ENCODE measurements around the gene NKAIN2. TPM values are rescaled to one million over a fixed set of nuclear protein-coding genes. Genes with fewer than 3 reads are reported as not detected.
"Not testable (repeated sequence)": the region's sequence is repeated elsewhere in the genome, so short reads cannot be mapped to it uniquely, and the experiment has no call there.

Gene NKAIN2
- total and polyA plus RNA-seq, 9 of the 15 experiments (the other 6 are each of a cell fraction or from before 2014, with no cell fraction given), result not detected

DNA sequence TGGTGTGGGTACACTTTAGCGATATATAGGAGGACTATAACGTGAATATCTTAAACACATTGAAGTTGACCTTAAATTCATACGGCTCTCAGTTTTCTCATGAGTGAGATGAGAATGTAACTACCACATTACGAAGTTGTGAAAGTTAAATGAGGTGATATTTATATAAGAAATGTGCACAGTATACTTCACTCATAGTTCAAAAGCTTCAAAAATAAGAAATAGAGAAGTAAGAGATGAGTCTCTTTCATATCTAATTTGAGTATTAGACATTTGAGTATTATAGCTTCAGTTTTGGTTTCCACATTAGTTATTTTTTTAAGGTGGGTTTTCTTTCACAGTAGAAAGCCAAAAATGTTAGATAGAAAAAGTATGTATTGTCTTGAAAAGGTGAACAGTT, 183.3 kb downstream of the NKAIN2 start:
- Histone ChIP-seq H3K79me2 (ENCODE audit: control insufficient read depth, insufficient read depth, low read length) (no peaks in the 10 kb centered on the region), H3K36me3 (ENCODE audit: control insufficient read depth, insufficient read depth, low read length) (no peaks in the 10 kb centered on the region), H3K9me1 (ENCODE audit: control insufficient read depth, insufficient read depth, low read length) (no peaks in the 10 kb centered on the region), H2AFZ (ENCODE audit: low read depth, low read length) (no peak overlapping the region), H3K4me3 (no peak overlapping the region), H3K9ac (ENCODE audit: insufficient read depth in 1 of 2, low read depth in 2 of 2, low read length in 2 of 2) (no peak overlapping the region), H4K20me1 (replicated peaks; ENCODE audit: control insufficient read depth, insufficient read depth, low read length) (no peaks in the 10 kb centered on the region), H3K9me3 (replicated peaks; ENCODE audit: control insufficient read depth, insufficient read depth, low read depth, low read length) (no peaks in the 10 kb centered on the region), H3K4me2 (ENCODE audit: insufficient read depth, low read length) (no peak overlapping the region), H3K27ac (ENCODE audit: extremely low read depth, low read depth, low read length) (no peak overlapping the region), H3K27me3 (ENCODE audit: control insufficient read depth in 2 of 2, insufficient read depth in 2 of 2, low read length in 2 of 2) (no peaks in the 10 kb centered on the region), H3K4me1 (replicated peaks in 1 of 2; ENCODE audit: control insufficient read depth in 2 of 2, insufficient read depth in 2 of 2, low read length in 2 of 2) (no peaks in the 10 kb centered on the region)
- CTCF ChIA-PET (ENCODE audit: low intra/inter-chr PET ratio), result no interaction called here
- intact Hi-C loops (cut with micrococcal nuclease) (no loop called here), in situ Hi-C loops (cut with MboI) (no loop called here)
- FAIRE-seq, result no peak
- 6% methylated on average over 4 of the region's 4 CpGs for WGBS (ENCODE audit: insufficient coverage, low coverage, missing lambda C conversion rate)
- ATAC-seq, result no peak
- no peak for TF ChIP-seq NR2F6 (CRISPR knock-in tag; IDR thresholded peaks at IDR 0.05)
- TF ChIP-seq TBP (optimal IDR thresholded peaks at IDR 0.05; ENCODE audit: low read depth, low read length), result no peak
- TF ChIP-seq NR3C1 (CRISPR knock-in tag; IDR thresholded peaks at IDR 0.05), result no peak
- no peak for TF ChIP-seq ZNF324 (CRISPR knock-in tag; IDR thresholded peaks at IDR 0.05)
- POLR2A ChIA-PET, result no interaction called here
- no peak for DNase-seq (ENCODE audit: extremely low read depth in 1 of 4, low spot score in 3 of 4)
- no TSS peak for BruUV-seq (replicated peaks)

DNA sequence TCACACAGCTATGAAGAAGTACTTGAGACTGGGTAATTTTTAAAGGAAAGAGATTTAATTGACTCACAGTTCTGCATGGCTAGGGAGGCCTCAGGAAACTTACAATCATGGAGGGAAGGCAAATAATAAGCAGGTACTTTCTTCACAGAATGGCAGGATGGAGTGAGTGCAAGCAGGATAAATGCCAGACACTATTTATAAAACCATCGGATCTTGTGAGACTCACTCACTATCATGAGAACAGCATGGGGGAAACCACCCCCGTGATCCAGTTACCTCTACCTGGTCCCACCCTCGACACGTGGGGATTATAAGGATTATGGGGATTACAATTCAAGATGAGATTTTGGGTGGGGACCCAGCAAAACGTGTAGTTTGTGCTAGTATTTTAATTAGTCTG, 186.3 kb downstream of the NKAIN2 start:
- H3K9me3 ChIP-seq (replicated peaks; ENCODE audit: control insufficient read depth, insufficient read depth, low read depth, low read length); H3K4me3 ChIP-seq; FAIRE-seq; H3K4me2 ChIP-seq (ENCODE audit: insufficient read depth, low read length); H3K36me3 ChIP-seq (ENCODE audit: control insufficient read depth, insufficient read depth, low read length); H3K27me3 ChIP-seq (ENCODE audit: control insufficient read depth in 2 of 2, insufficient read depth in 2 of 2, low read length in 2 of 2); H3K9ac ChIP-seq (ENCODE audit: insufficient read depth in 1 of 2, low read depth in 2 of 2, low read length in 2 of 2); DNase-seq (ENCODE audit: extremely low read depth in 1 of 4, low spot score in 3 of 4); H2AFZ ChIP-seq (ENCODE audit: low read depth, low read length); H3K9me1 ChIP-seq (ENCODE audit: control insufficient read depth, insufficient read depth, low read length); intact Hi-C loops (cut with micrococcal nuclease); H3K27ac ChIP-seq (ENCODE audit: extremely low read depth, low read depth, low read length); CTCF ChIA-PET (ENCODE audit: low intra/inter-chr PET ratio); ATAC-seq; POLR2A ChIA-PET; in situ Hi-C loops (cut with MboI); BruUV-seq (replicated peaks); H4K20me1 ChIP-seq (replicated peaks; ENCODE audit: control insufficient read depth, insufficient read depth, low read length); H3K4me1 ChIP-seq (replicated peaks in 1 of 2; ENCODE audit: control insufficient read depth in 2 of 2, insufficient read depth in 2 of 2, low read length in 2 of 2); H3K79me2 ChIP-seq (ENCODE audit: control insufficient read depth, insufficient read depth, low read length): not testable (repeated sequence)
- WGBS (ENCODE audit: insufficient coverage, low coverage, missing lambda C conversion rate), result 1% methylated on average over 5 of the region's 5 CpGs
